Measurements from ENCODE around the gene SLC25A38.

GRCh38 chr3:39428745-39429201 lies 45.6 kb downstream of the SLC25A38 start:
- TF ChIP-seq CTCF (IDR thresholded peaks at IDR 0.05) (no peak), POLR2A (IDR thresholded peaks at IDR 0.05) (no peak)
